SK-N-SH (cell line): ENCODE measurements around the gene SKIL. TPM values are rescaled to one million over a fixed set of nuclear protein-coding genes. Genes with fewer than 3 reads are reported as not detected.
A peak's percentile ranks its signal among the peaks of the same experiment; 100 is the strongest.

Source experiments
- CTCF ChIA-PET: fragments of 300-600, 350-600 bp; formaldehyde crosslinking; extraction: SDS; loops from one replicate; lab custom pipeline; 2021; lab: Yijun Ruan, JAX
- POLR2A ChIA-PET: fragments of 350-600 bp; sonication (Branson Sonifier 250); formaldehyde crosslinking; extraction: SDS; loops from one replicate; lab custom pipeline; 2020; ENCODE audit warnings: antibody characterized with exemption, inconsistent platforms; lab: Yijun Ruan, JAX
- DNase-seq: peaks from one replicate; pipeline ENCODE4 v3.0.0; 2012
- H2AFZ ChIP-seq: fragments of 200-600 bp; sonication (generic); 2 replicates; pipeline ENCODE4 v1.8.1; 2016; ENCODE audit warnings: antibody characterized with exemption, mild to moderate bottlenecking, low read depth
- H3F3A ChIP-seq: fragments of 200-600 bp; sonication (generic); replicated peaks from 2 replicates; pipeline ENCODE3; 2016; ENCODE audit warnings: antibody characterized with exemption, mild to moderate bottlenecking; ENCODE audit not compliant: insufficient read depth
- H3K27ac ChIP-seq, 2 experiments: fragments of 200-500 bp in 1 of 2; fragments of 200-600 bp in 1 of 2; sonication (Bioruptor generic) in 1 of 2; sonication (generic), shearing (Covaris generic) in 1 of 2; 2 replicates each; pipeline versions ENCODE4 v1.5.1 to v1.6.1; 2014 to 2016; ENCODE audit warnings: low read depth in 2 of 2, inconsistent platforms in 1 of 2, low read length in 1 of 2, mild to moderate bottlenecking in 1 of 2, mixed read lengths in 1 of 2
- H3K27me3 ChIP-seq: fragments of 200-600 bp; sonication (generic), shearing (Covaris generic); 2 replicates; pipeline ENCODE4 v1.6.1; 2016; ENCODE audit warnings: mixed run types; ENCODE audit not compliant: insufficient read depth
- H3K36me3 ChIP-seq, 2 experiments: fragments of 200-500 bp in 1 of 2; fragments of 200-600 bp in 1 of 2; sonication (Bioruptor generic) in 1 of 2; sonication (generic) in 1 of 2; replicated peaks in 1 of 2; 2 replicates each; pipeline versions ENCODE3 to v1.5.1; 2014 to 2016; ENCODE audit warnings: low read length in 1 of 2, mild to moderate bottlenecking in 1 of 2; ENCODE audit not compliant: insufficient read depth in 2 of 2, control insufficient read depth in 1 of 2
- H3K4me1 ChIP-seq, 2 experiments: fragments of 200-500 bp in 1 of 2; fragments of 200-600 bp in 1 of 2; sonication (Bioruptor generic) in 1 of 2; sonication (generic), shearing (Covaris generic) in 1 of 2; 2 replicates each; pipeline versions ENCODE4 v1.5.1 to v1.6.1; 2014 to 2016; ENCODE audit warnings: low read depth in 1 of 2, low read length in 1 of 2, mixed run types in 1 of 2; ENCODE audit not compliant: insufficient read depth in 2 of 2, control insufficient read depth in 1 of 2
- H3K4me2 ChIP-seq: fragments of 200-600 bp; sonication (generic), shearing (Covaris generic); 2 replicates; pipeline ENCODE4 v1.6.1; 2017; ENCODE audit warnings: mixed run types
- H3K4me3 ChIP-seq, 2 experiments: fragments of 200-500 bp in 1 of 2; fragments of 200-600 bp in 1 of 2; sonication (Bioruptor generic) in 1 of 2; sonication (generic), shearing (Covaris generic) in 1 of 2; 2 replicates each; pipeline versions ENCODE4 v1.5.1 to v1.8.1; 2014 to 2016; ENCODE audit warnings: low read depth in 2 of 2, inconsistent platforms in 1 of 2, low read length in 1 of 2, mild to moderate bottlenecking in 1 of 2, mixed read lengths in 1 of 2, moderate library complexity in 1 of 2
- H3K79me2 ChIP-seq: fragments of 200-600 bp; sonication (generic); 2 replicates; pipeline ENCODE4 v1.8.1; 2017; ENCODE audit warnings: mild to moderate bottlenecking; ENCODE audit not compliant: insufficient read depth
- H3K9ac ChIP-seq: fragments of 200-600 bp; sonication (generic); 2 replicates; pipeline ENCODE4 v1.6.1; 2017; ENCODE audit warnings: mixed run types
- H3K9me2 ChIP-seq: fragments of 200-600 bp; sonication (generic); 2 replicates; pipeline ENCODE4 v1.6.1; 2017; ENCODE audit warnings: mixed run types
- H3K9me3 ChIP-seq: fragments of 200-600 bp; sonication (generic); 2 replicates; pipeline ENCODE4 v1.6.1; 2017; ENCODE audit warnings: mixed run types, mild to moderate bottlenecking, moderate library complexity
- H4K20me1 ChIP-seq: fragments of 200-600 bp; sonication (generic); 2 replicates; pipeline ENCODE4 v1.6.1; 2017; ENCODE audit warnings: mild to moderate bottlenecking, mixed run types; ENCODE audit not compliant: insufficient read depth
- ELF1 ChIP-seq: IDR thresholded peaks from 2 replicates; pipeline ENCODE4 v1.4.0; 2012
- EZH2phosphoT487 ChIP-seq: fragments of 200-600 bp; sonication (generic); IDR thresholded peaks from 2 replicates; pipeline ENCODE4 v1.6.1; 2017; ENCODE audit warnings: low read depth, mixed run types, mild to moderate bottlenecking, antibody characterized with exemption, moderate library complexity, borderline replicate concordance
- FOSL2 ChIP-seq: IDR thresholded peaks from 2 replicates; pipeline ENCODE4 v1.4.0; 2012; ENCODE audit warnings: low read depth, mild to moderate bottlenecking, moderate library complexity, borderline replicate concordance
- FOXM1 ChIP-seq: IDR thresholded peaks from 2 replicates; pipeline ENCODE4 v1.4.0; 2012; ENCODE audit warnings: low read depth, mild to moderate bottlenecking
- JUND ChIP-seq: IDR thresholded peaks from 2 replicates; pipeline ENCODE4 v1.4.0; 2012
- RCOR1 ChIP-seq: fragments of 150-350 bp; IDR thresholded peaks from 2 replicates; pipeline ENCODE4 v1.6.1; 2017; ENCODE audit warnings: antibody characterized with exemption, low read length
- RFX5 ChIP-seq: IDR thresholded peaks from 2 replicates; pipeline ENCODE4 v1.6.1; 2012; ENCODE audit warnings: mild to moderate bottlenecking, improper control_type of control experiment, low read length
- SMC3 ChIP-seq: IDR thresholded peaks from 2 replicates; pipeline ENCODE4 v1.6.1; 2012; ENCODE audit warnings: low read depth, low read length, improper control_type of control experiment
- TCF12 ChIP-seq: IDR thresholded peaks from 2 replicates; pipeline ENCODE4 v1.4.0; 2012
- TEAD4 ChIP-seq: IDR thresholded peaks from 2 replicates; pipeline ENCODE4 v1.4.0; 2012; ENCODE audit warnings: mild to moderate bottlenecking, borderline replicate concordance; ENCODE audit not compliant: insufficient read depth
- YY1 ChIP-seq: IDR thresholded peaks from 2 replicates; pipeline ENCODE4 v1.4.0; 2012; ENCODE audit warnings: low read depth, mild to moderate bottlenecking
- WGBS: methylation state at CpG from one replicate; pipeline ENCODE4 v1.1.6; 2017; ENCODE audit warnings: low lambda C conversion rate; 5-methylcytosine and 5-hydroxymethylcytosine counted together
- polyA plus RNA-seq, 3 experiments: library from polyadenylated mRNA; depleted of rRNA; stranded (reverse); fragments of >200 nt; gene quantifications; 2 replicates each; pipeline ENCODE4 v1.2.3, GENCODE V29; 2012
- TF ChIP-seq, protein P1 (sequence below): IDR thresholded peaks from 2 replicates; pipeline ENCODE4; 2012
- TF ChIP-seq, protein P2 (sequence below): IDR thresholded peaks from 2 replicates; pipeline ENCODE4 v1.4.0; 2012; ENCODE audit warnings: low read depth, borderline replicate concordance
- TF ChIP-seq, protein P3 (sequence below): fragments of 150-350 bp; IDR thresholded peaks from 2 replicates; pipeline ENCODE4 v1.6.1; 2016; ENCODE audit warnings: mild to moderate bottlenecking, low read depth, low read length

The SKIL gene
- polyA plus RNA-seq, 1 of the 3 experiments (the other 2 are of a cell fraction) = 3.9 TPM

DNA sequence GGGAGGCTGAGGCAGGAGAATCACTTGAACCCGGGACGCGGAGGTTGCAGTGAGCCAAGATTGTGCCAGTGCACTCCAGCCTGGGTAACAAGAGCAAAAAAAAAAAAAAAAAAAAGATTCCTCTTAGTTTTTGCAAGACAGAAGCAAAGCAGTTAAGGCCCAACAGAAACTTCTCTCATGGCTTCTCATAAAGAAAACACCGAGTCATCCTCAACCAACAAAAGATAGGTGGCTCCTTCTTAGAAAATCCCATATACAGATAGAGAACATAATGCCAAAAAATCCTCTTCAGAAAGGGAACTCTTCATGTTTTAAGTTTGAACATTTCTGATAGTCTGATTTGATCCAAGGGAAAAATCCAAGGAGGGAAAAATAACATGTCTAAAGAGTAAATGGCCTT lies 12.5 kb upstream of the SKIL start:
- Histone ChIP-seq H4K20me1 (no peaks in the 10 kb centered on the region), H3K27ac (peak overlapping the region in 1 of 2 experiments; percentile 30; a peak in 1 of 4 replicates), H3F3A (no peaks in the 10 kb centered on the region), H3K79me2 (no peaks in the 10 kb centered on the region), H3K4me3 (no peak overlapping the region), H2AFZ (peak overlapping the region; percentile 76), H3K9me2 (no peaks in the 10 kb centered on the region), H3K4me1 (peaks cover 0 to 2% of the 10 kb centered on the region in 2 experiments; a peak in 1 of 4 replicates), H3K4me2 (no peak overlapping the region)
- WGBS = 98% methylated on average over 4 of the region's 4 CpGs
- POLR2A ChIA-PET = no interaction called here
- TF ChIP-seq ELF1 (no peak), JUND (no peak)
- TF ChIP-seq, protein P1, sequence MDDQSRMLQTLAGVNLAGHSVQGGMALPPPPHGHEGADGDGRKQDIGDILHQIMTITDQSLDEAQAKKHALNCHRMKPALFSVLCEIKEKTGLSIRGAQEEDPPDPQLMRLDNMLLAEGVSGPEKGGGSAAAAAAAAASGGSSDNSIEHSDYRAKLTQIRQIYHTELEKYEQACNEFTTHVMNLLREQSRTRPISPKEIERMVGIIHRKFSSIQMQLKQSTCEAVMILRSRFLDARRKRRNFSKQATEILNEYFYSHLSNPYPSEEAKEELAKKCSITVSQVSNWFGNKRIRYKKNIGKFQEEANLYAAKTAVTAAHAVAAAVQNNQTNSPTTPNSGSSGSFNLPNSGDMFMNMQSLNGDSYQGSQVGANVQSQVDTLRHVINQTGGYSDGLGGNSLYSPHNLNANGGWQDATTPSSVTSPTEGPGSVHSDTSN = no peak
- TF ChIP-seq, all 33 proteins: peak for 0
- H3K9ac ChIP-seq = no peak overlapping the region
- H3K27me3 ChIP-seq = no peaks in the 10 kb centered on the region
- no peaks in the 10 kb centered on the region for H3K36me3 ChIP-seq
- no peaks in the 10 kb centered on the region for H3K9me3 ChIP-seq
- CTCF ChIA-PET = interaction anchor here (2.1 kb wide), 1 partner anchor 467 kb away, joined by 5 read pairs; no protein-coding TSS in a partner anchor
- DNase-seq = no peak

DNA sequence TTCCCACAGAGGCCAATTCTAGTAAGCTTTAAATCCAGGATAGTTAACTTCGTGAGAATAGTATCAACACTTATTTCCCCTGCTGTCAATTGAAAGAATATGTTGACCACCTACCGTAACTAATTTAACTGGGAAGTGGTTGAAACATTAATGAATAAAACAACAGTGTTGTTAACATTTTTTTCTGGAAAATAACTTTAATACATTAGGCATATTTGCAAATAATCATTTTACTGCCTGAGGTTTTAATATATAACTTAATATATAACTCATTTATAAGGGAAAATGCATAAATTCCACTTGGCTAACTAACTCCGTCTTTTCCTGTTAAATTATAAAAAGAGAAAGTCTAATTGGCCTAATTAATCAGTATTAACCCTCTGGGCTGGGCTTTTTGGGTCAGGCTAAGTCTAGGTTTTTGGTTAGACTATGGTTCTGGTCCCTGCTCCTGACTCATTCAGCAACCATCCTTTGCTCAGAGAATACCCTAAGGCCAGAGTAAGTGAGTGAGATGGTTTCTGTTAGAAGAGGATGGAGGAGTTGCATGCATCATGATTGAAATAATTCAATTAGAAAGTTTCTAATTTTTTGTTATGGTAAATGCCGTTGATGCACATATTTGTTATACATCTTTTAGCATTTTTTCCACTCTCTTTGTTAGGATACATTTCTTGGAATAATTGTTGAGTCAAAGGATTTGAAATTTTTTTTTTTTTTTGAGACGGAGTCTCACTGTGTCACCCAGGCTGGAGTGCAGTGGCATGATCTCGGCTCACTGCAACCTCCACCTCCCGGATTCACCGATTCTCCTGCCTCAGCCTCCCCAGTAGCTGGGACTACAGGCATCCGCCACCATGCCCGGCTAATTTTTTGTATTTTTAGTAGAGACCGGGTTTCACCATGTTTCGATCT lies 10.8 kb upstream of the SKIL start:
- Histone ChIP-seq H3K9ac (no peak overlapping the region), H3F3A (no peaks in the 10 kb centered on the region), H3K27me3 (no peaks in the 10 kb centered on the region), H3K4me2 (no peak overlapping the region), H3K36me3 (no peaks in the 10 kb centered on the region), H3K9me3 (no peaks in the 10 kb centered on the region), H3K4me1 (no peaks in the 10 kb centered on the region; a peak in 1 of 4 replicates), H3K9me2 (no peaks in the 10 kb centered on the region), H3K4me3 (no peak overlapping the region), H2AFZ (peak overlapping the region; percentile 60; the same call in 1 of the 2 replicates)
- POLR2A ChIA-PET = no interaction called here
- CTCF ChIA-PET = interaction anchor here (2.1 kb wide), 1 partner anchor 465 kb away, joined by 5 read pairs; no protein-coding TSS in a partner anchor
- WGBS = 83% methylated on average over 12 of the region's 12 CpGs
- no peak for DNase-seq
- TF ChIP-seq EZH2phosphoT487 = no peak
- TF ChIP-seq, all 33 proteins: peak for 0
- Histone ChIP-seq H4K20me1 (no peaks in the 10 kb centered on the region), H3K27ac (no peak overlapping the region), H3K79me2 (no peaks in the 10 kb centered on the region)

DNA sequence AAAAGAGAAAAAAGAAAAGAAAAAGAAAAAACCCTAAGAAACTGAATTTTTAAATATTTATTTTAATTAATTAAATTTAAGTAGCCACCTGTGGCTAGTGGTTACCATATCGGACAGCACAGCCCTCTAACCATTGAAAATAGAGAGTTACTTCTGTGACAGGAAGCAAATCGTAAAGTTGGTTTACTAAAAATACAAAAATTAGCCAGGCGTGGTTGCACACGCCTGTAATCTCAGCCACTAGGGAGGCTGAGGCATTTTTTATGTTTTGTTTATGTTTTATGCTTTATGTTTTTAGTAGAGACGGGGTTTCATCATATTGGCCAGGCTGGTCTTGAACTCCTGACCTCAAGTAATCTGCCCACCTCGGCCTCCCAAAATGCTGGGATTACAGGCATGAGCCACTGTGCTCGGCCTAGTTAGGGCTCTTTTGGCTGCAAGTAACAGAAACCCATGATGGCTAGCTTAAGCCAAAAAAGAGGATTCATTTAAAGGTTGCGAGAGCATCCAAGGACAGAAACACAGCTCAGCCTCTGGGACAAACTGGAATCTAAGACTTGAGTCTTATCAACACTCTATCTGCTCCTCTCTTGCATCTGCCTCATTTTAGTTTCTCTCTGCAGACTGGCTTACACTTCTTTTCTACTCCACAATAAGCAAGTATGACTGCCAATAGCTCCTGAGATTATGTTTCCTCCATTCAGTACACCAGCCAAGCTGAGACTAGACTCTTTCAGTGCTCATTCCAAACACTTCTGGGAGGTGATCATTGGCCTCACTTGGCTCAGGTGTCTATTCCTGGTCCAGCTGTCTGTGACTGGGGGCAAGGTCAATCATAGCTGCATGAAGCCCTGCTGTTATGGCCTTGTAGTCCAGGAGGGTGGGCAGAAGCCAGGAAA lies 6.8 kb upstream of the SKIL start:
- no peaks in the 10 kb centered on the region for H3K36me3 ChIP-seq
- H3K27me3 ChIP-seq = no peaks in the 10 kb centered on the region
- DNase-seq = no peak
- H3K9me2 ChIP-seq = no peaks in the 10 kb centered on the region
- no peak overlapping the region for H3K27ac ChIP-seq
- CTCF ChIA-PET = interaction anchor here (1.0 kb wide), 1 partner anchor 19 kb away, joined by 4 read pairs; no protein-coding TSS in a partner anchor
- peaks cover 4 to 11% of the 10 kb centered on the region in 2 experiments; a peak in 3 of 4 replicates for H3K4me1 ChIP-seq
- no peak overlapping the region for H2AFZ ChIP-seq
- H3K9me3 ChIP-seq = no peaks in the 10 kb centered on the region
- no peaks in the 10 kb centered on the region for H4K20me1 ChIP-seq
- peaks cover 18% of the 10 kb centered on the region for H3F3A ChIP-seq
- no peak overlapping the region for H3K9ac ChIP-seq
- POLR2A ChIA-PET = no interaction called here
- WGBS = 94% methylated on average over 8 of the region's 8 CpGs
- H3K79me2 ChIP-seq = no peaks in the 10 kb centered on the region
- no peak overlapping the region for H3K4me3 ChIP-seq
- no peak overlapping the region for H3K4me2 ChIP-seq
- TF ChIP-seq TCF12 (no peak), TEAD4 (no peak), RFX5 (no peak), SMC3 (no peak), FOXM1 (no peak), FOSL2 (no peak), JUND (no peak), YY1 (no peak), RCOR1 (no peak)
- TF ChIP-seq, protein P2, sequence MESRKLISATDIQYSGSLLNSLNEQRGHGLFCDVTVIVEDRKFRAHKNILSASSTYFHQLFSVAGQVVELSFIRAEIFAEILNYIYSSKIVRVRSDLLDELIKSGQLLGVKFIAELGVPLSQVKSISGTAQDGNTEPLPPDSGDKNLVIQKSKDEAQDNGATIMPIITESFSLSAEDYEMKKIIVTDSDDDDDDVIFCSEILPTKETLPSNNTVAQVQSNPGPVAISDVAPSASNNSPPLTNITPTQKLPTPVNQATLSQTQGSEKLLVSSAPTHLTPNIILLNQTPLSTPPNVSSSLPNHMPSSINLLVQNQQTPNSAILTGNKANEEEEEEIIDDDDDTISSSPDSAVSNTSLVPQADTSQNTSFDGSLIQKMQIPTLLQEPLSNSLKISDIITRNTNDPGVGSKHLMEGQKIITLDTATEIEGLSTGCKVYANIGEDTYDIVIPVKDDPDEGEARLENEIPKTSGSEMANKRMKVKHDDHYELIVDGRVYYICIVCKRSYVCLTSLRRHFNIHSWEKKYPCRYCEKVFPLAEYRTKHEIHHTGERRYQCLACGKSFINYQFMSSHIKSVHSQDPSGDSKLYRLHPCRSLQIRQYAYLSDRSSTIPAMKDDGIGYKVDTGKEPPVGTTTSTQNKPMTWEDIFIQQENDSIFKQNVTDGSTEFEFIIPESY = no peak
- TF ChIP-seq, protein P3, sequence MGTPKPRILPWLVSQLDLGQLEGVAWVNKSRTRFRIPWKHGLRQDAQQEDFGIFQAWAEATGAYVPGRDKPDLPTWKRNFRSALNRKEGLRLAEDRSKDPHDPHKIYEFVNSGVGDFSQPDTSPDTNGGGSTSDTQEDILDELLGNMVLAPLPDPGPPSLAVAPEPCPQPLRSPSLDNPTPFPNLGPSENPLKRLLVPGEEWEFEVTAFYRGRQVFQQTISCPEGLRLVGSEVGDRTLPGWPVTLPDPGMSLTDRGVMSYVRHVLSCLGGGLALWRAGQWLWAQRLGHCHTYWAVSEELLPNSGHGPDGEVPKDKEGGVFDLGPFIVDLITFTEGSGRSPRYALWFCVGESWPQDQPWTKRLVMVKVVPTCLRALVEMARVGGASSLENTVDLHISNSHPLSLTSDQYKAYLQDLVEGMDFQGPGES = no peak
